ENCODE measurements around the gene PRSS16.
"Not testable (repeated sequence)": the region's sequence is repeated elsewhere in the genome, so short reads cannot be mapped to it uniquely, and the experiment has no call there.

PRSS16 gene

GRCh38 chr6:27247133-27247836 is at the start of gene PRSS16:
Gene PRSS16, plus strand, starts transcription at chr6:27247701. Its CDS starts 37 bp downstream, at chr6:27247738.
- no peak for DNase-seq

GRCh38 chr6:27205375-27206278 is 41.9 kb upstream of the PRSS16 start:
- peak; percentile 77 for DNase-seq

GRCh38 chr6:27206806-27207205 is 40.7 kb upstream of the PRSS16 start:
- DNase-seq: no peak

- no peak for DNase-seq
These were observed 39.5 kb upstream of the PRSS16 start for GRCh38 chr6:27208042-27208441.

- peak; percentile 28 for DNase-seq
These were observed 38.3 kb upstream of the PRSS16 start for GRCh38 chr6:27209196-27209595.

DNA sequence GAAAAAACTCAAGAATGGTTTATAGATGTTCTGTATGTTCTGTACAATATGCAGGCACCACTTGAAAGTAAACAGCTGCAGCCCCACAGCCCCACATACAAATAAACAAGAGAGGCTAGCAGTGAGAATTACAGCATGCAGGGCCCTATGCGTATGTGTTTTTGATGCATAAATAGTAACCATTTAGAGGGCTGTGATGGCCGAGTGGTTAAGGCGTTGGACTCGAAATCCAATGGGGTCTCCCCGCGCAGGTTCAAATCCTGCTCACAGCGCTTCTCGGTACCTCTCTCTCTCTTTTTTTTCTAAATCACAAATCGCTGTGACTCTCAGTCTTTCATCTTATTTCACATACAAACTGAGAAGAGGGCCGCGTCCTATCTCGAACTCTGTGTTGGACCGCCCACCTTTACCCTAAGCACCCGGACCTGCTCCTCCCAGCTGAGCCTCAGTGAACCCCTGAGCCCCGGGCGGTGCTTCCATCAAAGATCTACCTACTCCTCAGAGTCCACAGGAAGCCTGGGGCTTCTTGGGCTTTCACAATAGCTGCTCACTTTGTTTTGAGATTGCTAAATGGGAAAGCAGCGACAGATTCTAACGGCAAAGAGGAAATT is 37.7 kb upstream of the PRSS16 start:
- no peak for DNase-seq

DNA sequence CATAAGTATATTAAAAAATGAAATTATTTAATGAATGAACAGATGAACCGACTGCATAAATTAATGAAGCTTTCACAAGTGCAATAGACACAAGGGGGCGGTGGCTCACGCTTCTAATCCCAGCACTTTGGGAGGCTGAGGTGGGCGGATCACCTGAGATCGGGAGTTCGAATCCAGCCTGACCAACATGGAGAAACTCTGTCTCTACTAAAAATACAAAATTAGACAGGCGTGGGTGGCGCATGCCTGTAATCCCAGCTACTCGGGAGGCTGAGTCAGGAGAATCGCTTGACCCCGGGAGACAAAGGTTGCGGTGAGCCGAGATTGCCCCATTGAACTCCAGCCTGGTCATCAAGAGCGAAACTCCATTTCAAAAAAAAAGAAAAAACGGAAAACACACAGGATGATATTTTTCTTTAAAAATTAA is 34.4 kb upstream of the PRSS16 start:
- DNase-seq: not testable (repeated sequence)

DNA sequence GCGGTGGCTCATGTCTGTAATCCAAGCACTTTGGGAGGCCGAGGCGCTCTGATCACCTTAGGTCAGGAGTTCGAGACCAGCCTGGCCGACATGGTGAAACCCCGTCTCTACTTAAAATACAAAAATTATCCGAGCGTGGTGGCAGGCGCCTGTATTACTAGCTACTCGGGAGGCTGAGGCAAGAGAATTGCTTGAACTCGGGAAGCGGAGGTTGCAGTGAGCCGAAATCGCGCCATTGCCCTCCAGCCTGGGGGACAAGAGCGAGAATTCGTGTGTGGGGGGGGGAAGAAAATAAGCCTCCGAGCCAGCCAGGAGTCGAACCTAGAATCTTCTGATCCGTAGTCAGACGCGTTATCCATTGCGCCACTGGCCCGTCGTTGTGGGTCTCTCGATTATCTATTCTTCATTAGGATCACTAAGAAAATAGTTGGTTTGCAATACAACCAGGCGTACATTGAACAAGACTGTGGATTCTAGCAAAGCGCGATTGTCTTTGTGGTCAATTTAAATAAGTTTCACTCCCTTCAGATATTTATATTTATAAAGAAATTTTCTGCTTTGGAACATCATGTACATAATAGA is 33.9 kb upstream of the PRSS16 start:
- peak; percentile 70 for DNase-seq

DNA sequence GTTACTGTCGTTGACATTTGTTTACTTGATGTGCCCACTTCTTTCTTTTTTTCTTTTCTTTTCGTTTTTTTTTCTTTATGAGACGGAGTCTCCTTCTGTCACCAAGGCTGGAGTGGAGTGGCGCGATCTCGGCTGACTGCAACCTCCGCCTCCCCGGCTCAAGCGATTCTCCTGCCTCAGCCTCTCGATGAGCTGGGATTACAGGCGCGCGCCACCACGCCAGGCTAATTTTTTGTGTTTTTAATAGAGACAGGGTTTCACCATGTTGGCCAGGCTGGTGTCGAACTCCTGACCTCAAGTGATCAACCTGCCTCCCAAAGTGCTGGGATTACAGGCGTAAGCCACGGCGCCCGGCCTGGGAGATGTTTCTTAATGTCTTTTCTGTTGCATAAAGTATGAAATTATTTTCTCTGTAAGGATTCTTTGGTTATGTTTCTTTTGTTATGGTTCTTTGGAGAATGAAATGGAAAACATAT is 33.3 kb upstream of the PRSS16 start:
- no peak for DNase-seq

DNA sequence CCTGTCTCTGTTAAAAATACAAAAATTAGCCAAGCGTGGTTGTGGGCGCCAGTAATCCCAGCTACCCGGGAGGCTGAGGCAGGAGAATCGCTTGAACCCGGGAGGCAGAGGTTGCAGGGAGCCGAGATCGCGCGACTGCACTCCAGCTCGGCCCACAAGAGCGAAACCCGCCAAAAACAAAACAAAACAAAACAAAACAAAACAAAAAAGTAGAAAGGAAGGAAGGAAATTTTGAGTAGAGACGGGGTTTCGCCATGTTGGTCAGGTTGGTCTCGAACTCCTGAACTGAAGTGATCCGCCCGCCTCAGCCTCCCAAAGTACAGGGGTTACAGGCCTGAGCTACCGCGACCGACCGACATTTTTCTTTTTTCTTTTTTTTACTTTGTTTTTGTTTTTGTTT is 30.6 kb upstream of the PRSS16 start:
- DNase-seq: no peak

- not testable (repeated sequence) for DNase-seq
These were observed 24.5 kb upstream of the PRSS16 start for GRCh38 chr6:27222971-27223370.

DNA sequence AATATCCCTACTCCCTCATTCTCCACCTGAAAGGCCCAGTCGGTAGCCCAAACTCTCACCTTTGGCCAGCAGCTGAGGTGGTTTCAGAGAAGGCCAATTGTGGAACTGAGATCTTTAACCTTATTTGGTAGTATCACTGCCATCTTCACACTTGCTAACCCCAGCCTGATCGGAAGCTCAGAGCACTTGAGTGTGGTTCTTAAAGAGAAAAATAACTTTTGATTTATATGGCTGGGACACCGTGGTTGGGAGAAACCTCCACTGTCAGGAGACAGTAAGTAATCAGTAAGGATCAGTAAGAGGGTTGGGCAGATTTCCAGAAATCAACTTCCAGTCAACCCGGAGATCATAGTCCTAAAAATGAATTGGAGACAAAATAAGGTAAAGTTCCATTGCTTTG is 22.8 kb upstream of the PRSS16 start:
- DNase-seq: no peak

- DNase-seq: no peak
These were observed 18.5 kb upstream of the PRSS16 start for GRCh38 chr6:27228963-27229477.

- DNase-seq: no peak
These were observed 16.8 kb upstream of the PRSS16 start for GRCh38 chr6:27230758-27231111.

- DNase-seq: no peak
These were observed 12.9 kb upstream of the PRSS16 start for GRCh38 chr6:27234576-27234975.

DNA sequence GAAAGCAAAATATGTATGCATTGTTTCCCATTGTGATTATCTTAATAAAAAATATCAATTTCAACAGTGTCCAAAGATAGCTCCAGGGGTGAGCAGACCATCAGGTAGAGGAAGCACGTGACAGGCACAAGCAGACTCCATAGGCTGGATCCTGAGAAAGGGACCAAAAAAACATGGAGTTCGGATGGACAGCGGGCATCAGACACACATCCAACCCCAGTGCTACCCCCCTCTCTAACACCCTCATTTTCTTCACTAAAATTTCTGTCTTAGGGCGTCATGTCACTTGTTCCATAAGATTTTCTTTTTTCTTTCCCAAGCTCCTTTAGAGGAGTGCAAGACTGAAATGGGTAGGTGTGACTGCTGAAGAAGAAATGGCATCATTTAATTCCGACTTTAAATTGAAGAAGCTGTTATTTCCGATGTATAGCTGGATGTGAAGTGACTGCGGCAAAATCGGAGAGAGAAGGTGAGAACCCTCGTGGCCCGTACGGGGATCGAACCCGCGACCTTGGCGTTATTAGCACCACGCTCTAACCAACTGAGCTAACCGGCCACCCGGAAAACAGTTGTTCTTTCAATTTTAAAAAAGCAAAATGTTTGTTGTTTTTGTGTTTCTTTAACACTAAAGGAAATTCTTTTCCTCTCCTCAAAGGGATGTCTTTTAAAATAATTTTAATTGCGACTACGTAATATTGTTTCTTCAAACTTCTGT is 10.3 kb upstream of the PRSS16 start:
- peak; percentile 79 for DNase-seq

DNA sequence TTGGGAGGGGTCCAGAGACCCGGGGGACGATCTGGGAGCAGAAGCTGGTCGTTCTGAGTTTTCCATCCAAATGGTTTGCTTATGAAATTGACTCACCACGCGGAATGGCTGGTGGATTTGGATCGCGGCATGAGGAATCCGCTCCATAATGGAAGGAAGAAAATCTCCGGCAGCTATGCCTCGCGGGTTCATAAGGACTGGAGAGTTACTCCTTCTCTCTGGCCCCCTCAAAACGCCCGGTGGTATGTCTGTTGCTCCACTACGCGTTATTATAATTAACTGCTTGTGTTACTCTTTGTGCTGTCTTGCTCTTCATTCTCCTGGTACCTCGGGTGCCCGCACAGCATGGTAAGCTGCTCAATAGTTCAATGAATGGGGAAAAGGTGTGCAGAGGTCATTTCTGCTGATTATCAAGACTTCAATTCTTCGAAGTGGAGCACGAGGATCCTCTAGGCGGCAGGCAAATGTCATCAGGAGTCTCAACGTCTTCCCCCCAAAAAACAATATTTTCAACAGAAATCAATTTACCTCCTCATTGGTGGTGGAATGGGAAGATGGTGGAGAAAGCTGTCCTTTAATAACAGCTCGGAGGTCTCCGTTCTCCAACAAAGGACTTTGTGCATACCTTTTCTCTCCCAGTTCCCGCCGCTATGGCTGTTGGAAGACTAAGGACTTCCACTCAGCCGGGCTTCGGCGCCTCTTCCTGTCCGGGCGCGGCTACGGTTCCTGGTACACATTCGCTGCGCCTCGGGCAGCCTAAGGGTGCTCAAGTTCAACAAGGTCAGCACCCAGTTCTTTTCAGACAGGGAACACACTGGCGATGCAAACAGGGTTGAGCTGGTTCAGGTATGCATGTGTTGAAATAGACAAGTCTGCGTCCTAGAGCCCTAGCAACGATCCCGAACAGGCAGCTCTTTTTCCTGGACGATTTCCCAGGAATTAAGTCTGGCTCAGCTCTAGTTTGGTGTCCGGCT is 9.2 kb upstream of the PRSS16 start:
- DNase-seq: peak; percentile 49

DNA sequence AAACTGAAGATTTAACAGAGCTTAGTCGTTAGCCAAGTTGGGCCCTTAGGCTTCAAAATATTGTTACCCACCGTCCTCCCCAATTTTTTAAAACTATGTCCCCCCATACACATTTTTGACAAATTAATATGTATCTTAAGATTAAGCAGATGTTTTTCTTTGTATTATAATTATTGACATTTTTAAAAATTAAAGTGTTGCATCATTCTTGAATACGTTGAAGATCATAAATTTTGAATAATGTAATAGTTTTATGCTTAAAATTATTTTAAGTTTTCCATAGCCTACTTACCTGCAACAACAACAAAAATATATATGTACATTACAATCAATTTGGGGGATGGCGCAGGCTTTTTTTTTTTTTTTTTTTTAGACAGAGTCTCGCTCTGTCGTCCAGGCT is 8.2 kb upstream of the PRSS16 start:
- DNase-seq: no peak

GRCh38 chr6:27241443-27241842 is 6.1 kb upstream of the PRSS16 start:
- no peak for DNase-seq

GRCh38 chr6:27242589-27243265 is 4.8 kb upstream of the PRSS16 start:
- no peak for DNase-seq

All from hematopoietic multipotent progenitor cell treated with erythropoietin and hydrocortisone succinate and interleukin-3 and kit ligand, for 6 days (in vitro differentiated cells).